Activated CD8-positive, alpha-beta memory T cell treated with anti-CD3 and anti-CD28 coated beads, Interleukin-2, amount 50 U/mL, for 1 hour (primary cell): ENCODE results near the gene ASPHD2.
"Not testable (repeated sequence)": the region's sequence is repeated elsewhere in the genome, so short reads cannot be mapped to it uniquely, and the experiment has no call there.

Experiments used
- DNase-seq: peaks from one replicate; pipeline ENCODE4 v3.0.0-alpha.2; 2020; ENCODE audit errors: extremely low read depth

ASPHD2 gene, protein sequence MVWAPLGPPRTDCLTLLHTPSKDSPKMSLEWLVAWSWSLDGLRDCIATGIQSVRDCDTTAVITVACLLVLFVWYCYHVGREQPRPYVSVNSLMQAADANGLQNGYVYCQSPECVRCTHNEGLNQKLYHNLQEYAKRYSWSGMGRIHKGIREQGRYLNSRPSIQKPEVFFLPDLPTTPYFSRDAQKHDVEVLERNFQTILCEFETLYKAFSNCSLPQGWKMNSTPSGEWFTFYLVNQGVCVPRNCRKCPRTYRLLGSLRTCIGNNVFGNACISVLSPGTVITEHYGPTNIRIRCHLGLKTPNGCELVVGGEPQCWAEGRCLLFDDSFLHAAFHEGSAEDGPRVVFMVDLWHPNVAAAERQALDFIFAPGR

DNA sequence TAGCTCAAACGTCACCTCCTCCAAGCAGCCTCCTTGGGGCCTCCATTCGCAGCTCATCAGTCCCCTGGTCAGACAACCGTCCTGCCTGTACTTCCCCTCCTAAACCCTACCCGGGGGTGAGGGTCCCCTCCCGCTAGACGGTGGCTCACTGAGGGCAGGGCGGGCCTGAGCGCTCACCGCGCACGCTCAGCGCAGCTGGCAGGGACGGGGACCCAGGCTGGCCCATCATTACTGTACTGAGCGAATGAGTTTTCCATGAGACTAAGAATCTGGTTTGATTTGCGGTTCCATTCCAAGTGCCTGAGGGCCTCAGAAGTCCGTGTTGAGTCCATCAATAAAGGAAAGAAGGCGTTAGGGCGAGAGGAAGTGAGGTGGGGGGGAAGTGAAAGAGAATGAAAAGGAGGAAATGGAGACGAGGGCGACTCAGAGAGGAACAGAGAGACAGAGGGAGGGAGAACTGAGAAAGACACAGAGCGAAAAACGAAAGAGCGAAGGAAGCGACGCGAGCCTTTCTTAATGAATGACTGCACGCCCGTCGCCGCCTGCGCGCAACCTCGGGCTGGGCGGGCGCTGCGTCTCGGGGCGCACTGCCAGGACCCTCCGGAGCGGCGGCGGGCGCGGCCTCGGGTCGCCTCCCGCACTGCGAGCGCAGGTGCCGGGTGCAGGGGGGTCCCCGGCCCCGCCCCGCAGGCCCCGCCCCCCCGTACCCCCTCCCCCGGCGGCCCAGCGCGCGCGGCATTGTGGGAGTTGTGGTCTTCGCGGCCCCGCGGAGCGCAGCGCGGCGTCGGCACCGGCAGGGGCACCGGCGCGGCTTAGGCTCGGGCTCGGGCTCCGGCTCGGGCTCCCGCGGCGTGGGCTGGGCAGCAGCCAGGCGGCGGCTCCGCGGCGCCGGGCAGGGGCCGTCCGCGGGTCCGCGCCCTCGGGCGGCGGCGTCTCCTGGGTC lies at the start of gene ASPHD2:
ASPHD2 (plus strand) TSS at position 746 of the 943 bp plus-strand sequence. CDS start 4,356 bp downstream, outside the sequence.
- peak; percentile 48 for DNase-seq

DNA sequence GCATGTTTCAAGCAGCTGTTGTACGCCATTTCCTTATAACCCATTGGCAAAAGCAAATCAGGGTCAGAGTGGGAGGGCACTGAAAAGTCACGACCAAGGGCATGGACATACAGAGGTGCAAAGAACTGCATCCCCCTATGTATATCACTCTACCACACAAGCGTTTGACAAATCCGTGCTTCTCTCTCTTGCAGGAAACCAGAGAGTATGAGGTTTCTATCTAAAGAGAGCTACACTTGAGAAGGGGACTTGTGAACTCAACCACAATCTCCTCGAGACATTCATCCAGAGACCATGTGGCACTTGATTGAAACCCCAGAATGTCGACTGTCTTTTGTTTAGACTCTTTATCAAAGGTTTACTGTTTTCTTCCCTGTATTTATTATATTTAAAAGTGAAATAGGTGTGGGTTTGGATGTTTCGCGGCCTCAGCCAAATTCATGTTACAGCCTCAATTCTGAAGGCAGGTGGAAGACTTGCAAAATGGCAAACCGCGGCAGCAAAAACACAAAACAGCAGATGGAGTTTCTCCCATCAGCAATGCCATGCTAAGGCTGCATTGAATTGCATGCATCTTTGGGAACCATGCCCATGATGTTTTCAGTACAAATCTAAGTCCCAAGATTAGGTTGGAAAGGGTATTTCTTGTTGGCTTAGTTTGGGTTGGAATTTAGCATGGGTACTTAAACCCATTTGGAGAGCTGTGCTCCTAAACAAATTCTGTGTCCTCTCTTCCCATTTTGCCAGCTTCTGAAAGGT lies 48.8 kb upstream of the ASPHD2 start:
- no peak for DNase-seq

DNA sequence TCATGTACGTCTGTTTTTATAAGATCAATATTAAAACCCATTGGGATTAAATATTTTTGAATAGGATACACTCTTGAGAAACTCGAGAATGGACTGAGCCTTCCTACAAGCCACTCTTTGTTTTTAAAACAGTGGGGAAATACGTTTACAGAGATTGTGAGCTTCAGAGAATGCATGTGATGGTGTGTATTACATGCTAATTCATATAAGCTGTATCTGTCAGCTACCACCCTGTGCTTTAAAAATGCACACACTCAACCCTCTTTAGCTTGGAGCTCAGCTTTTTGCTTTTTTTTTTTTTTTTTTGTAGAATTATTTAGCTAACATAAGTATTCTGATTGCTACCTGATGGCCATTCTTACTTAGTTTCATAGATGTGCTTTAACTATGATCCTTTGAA lies 46.3 kb upstream of the ASPHD2 start:
- no peak for DNase-seq

- DNase-seq: no peak
These were observed 45.0 kb upstream of the ASPHD2 start for GRCh38 chr22:26383968-26384556.

GRCh38 chr22:26385164-26385563 lies 43.9 kb upstream of the ASPHD2 start:
- no peak for DNase-seq

GRCh38 chr22:26389125-26389524 lies 39.9 kb upstream of the ASPHD2 start:
- DNase-seq: no peak

DNA sequence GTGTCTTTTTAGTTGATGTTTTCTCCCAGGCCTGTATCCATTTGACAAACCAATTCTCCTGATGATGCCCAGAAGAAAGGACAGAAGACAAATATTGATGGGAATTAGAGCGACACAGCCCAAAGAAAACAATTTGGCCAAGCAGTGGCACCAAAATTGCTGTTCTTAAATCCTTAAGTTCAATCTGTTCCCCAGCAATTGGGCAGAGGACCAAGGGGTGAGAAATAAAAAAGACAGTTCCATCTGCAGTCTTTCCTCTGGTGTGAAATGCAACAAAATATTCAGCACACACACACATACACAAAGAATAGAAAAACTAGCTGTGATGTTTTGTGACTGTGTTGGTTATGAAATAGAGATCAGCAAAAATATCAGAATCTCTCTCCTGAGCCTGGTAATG lies 38.0 kb upstream of the ASPHD2 start:
- DNase-seq: no peak

GRCh38 chr22:26391623-26392022 lies 37.4 kb upstream of the ASPHD2 start:
- DNase-seq: no peak

- no peak for DNase-seq
These were observed 35.1 kb upstream of the ASPHD2 start for GRCh38 chr22:26393929-26394328.

DNA sequence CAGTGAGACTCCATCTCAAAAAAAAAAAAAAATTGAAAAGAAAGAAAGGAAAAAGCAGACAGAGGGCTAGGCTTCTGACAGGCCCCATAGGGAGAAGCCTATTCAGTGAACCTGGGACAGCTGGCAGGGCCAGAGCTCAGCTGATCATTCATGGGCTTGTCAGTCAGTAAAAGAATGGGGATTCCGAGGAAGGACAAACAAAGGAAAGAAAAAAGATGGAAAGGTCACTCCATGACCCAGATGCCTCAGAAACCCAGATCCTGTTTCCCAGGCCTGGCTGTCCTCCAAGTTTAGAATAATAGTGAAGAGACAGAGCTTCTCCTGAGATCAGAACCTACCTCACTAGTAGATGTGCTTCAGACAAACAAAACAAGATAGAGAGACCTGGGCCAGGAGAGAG lies 34.3 kb upstream of the ASPHD2 start:
- no peak for DNase-seq

GRCh38 chr22:26395926-26396325 lies 33.1 kb upstream of the ASPHD2 start:
- DNase-seq: no peak

- no peak for DNase-seq
These were observed 30.3 kb upstream of the ASPHD2 start for GRCh38 chr22:26398741-26399153.

DNA sequence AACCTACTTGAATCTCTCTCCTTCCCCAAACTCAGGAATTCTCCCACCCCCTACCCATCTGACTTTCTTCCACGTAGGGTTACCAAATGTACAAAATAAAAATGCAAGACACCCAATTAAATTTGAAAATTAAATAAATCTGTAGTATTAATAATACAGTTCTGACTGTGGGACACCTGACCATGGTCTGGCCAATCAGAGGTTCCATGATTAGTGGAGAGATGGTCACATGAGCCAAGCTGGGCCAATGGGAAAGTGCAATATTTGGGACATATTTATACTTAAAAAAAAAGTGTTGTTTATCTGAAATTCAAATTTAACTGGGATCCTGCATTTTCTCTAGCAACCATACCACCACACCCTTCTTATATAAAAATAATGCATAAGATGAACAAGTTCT lies 29.8 kb upstream of the ASPHD2 start:
- no peak for DNase-seq

- no peak for DNase-seq
These were observed 27.3 kb upstream of the ASPHD2 start for GRCh38 chr22:26401726-26402125.

GRCh38 chr22:26404851-26405421 lies 24.1 kb upstream of the ASPHD2 start:
- DNase-seq: no peak

DNA sequence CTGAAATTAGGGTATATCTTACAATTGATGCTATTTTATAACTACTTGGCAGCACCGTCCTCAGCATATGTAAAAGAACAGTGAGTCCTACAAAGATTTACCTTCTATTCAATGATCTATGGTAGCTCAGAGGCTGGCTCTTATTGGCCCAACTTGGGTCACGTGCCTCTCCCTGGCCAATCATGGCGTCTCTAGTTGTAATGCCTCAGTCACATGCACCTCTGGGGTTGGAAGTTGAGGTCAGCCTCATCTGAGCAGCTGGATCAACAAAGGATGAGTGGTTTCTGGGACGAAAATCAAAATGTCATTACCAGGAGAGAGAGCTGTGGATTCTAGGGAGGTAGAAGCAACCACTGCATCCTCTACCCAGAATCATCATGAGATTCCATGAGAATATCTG lies 22.9 kb upstream of the ASPHD2 start:
- DNase-seq: no peak

DNA sequence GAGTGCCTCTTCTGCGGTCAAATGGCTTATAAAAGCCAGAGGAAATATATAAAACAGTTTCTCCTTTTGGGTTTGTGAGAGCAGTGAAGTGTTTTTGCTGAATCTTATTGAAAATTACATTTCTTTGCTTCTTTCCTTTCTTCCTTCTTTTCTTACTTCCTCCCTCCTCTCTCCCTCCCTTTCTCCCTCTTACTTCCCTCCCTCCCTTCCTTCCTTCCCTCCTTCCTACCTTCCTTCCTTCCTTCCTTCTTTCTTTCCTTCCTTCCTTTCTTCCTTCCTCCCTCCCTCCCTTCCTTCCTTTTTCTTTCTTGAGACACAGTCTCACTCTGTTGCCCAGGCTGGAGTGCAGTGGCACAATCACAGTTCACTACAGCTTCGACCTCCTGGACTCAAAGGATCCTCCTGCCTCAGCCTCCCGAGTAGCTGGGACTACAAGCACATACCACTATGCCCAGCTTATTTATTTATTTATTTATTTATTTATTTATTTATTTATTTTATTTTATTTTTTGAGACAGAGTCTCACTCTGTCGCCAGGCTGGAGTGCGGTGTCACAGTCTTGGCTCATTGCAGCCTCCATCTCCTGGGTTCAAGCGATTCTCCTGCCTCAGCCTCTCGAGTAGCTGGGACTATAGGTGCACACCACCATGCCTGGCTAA lies 20.4 kb upstream of the ASPHD2 start:
- not testable (repeated sequence) for DNase-seq

DNA sequence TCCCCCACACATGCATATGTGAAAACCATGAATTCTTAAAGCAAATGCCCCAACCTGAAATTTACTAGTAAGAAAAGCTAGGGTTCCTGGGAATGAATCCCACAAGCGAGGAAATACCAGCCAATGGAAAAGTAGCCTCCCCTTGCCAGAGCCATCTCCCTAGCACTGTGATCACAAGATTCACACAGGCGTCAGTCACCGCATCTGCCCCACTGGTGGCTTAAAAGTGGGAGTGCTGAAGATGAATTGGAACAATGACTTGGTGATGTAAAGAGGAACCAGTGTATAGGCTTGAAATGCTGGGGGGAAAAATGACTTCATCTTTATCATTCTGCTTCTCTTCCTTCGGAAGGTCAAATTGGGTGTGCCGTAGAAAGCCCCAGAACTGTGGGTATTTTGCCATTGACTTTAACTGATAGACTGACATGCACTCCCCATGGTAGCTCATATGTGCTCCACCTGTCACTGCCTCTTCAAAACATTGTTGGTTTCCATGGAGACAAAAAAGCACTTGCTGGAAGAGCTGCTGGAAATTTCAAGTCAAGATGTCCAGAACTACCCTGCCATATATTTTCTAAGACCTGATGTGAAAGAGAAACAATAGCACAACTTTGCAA lies 19.2 kb upstream of the ASPHD2 start:
- DNase-seq: no peak

DNA sequence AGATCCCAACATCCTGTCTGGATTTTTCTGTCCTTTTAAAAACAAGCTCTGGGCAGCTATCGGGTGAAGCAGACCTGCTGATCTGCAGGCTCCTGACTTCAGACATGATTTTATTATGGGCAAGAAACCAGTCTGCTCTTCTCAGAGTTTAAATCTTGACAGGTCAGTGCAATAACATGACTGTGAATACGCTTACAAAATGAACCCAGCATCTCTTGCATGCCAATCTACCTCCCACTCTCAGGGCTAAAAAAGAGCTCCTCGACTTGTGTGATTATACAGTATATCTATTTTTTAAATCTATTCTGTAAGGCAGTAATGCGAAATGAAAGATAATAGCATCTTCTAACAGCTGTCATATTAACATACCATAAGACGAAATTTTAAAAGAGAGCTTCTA lies 18.7 kb upstream of the ASPHD2 start:
- no peak for DNase-seq

DNA sequence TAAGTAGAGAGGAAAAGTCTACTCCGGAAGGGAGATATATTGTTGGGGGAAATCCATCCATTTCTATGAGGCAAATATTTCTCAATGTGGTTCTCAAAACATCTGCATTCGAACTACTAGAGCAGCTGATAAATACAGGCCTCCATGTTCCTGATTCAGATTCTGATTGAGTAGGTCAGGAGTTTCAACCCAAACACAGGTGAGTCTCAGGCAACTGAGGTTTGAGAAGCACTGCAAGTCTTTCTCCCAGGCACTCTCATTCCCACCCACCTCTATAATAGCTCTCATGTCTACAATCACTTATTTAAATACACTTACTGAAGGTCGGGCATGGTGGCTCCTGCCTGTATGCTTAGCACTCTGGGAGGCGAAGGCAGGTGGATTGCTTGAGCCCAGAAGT lies 14.7 kb upstream of the ASPHD2 start:
- DNase-seq: no peak
